UCSD-AML1 (cell line): ENCODE results near the gene NECTIN4.

Source experiments
- DNase-seq: peaks from one replicate; lab custom pipeline; 2025; ENCODE audit not compliant: unreplicated experiment; lab: John Stamatoyannopoulos, UW

NECTIN4 gene

DNA sequence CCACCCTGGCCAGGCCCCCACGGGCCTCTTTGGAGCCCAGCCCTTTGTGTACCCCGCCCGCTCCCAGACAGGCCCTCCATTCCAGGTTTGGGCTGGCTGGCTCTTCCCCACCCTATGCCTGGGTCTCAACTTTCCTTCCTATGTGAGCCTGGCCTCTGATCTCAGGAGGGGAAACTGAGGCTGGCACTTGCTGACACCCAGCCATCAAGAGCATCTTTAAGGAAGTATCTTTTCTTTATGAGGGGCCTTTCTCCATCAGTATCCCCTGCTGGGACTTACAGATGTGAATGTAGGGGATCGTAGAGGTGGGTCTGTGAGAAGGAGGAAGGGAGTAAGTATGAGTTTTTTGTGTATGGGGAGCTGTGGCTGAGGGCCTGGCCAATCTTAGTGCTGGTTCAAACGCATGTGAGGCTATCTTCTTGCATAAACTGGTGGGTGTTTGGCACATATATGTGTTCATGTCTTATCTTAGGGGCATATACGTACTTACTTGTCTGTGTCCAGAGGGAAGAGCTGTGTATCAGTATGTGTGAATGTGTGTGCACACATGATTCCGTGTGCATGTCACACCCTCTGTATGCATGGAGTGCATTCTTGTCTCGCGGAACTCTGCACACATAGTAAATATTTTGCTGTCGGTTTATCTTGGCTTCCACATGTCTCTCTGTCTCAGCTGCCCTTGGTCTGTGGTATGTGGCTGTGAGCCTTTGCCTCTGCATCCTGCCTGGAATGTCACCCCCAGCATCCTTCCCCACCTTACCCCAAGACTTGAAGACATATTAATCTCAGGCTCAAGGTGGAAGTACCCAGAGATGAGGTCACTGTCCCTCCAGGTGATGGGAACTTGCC, 5.4 kb downstream of the NECTIN4 start:
- DNase-seq: no peak

DNA sequence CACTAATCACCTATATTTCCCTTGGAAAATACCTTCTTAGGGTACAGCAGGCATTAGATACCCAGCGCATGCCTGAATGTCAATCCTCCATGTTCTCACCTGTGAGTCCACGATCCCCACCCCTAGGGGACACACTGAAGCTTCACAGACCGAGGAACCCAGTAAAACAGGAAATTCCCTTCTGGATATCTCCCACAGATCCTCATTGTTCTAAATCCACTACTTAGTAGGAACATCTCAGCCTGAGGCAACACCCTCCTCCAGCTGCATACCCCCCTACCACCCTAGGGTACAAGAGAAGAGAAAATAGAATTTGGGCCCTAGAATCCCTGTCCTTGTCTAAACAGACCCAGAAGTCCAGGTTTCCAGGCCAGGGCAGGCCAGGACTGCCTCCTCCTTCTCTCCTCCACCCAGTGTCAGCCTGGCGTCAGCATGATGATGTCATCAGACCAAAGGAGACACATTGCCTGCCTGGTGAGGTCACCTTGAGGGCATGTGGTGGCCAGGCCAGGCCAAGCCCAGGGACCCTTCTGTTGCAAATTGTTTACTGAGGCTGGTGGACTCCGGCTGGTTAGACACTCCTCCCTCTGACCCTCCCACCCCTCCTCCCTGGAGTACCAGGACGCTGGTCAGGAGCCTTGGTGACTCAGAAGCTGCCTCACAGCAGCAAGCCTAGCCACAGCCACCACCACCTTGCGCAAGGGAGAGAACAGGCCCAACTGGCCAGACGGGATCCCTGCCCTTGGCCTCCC, 6.2 kb downstream of the NECTIN4 start:
- DNase-seq: peak; percentile 47

DNA sequence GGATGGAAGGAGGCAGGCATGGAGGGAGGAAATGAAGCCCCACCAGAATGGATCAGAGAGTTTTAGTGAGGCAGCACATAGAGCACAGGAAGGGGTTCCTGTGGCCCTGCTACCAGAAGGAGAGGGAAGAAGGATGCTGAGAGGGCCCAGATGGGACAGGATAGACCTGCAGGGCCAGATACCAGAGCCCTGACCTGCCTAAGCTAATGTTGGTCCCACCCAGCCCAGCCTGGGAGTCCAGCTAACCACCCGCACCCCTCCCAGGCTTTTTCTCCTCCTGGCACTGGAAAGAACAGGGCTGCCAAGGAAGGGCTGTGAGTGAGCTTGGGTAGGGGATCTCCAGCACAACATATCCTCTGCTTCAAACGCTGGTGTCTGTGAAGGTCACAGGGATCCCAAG, 6.9 kb downstream of the NECTIN4 start:
- no peak for DNase-seq

DNA sequence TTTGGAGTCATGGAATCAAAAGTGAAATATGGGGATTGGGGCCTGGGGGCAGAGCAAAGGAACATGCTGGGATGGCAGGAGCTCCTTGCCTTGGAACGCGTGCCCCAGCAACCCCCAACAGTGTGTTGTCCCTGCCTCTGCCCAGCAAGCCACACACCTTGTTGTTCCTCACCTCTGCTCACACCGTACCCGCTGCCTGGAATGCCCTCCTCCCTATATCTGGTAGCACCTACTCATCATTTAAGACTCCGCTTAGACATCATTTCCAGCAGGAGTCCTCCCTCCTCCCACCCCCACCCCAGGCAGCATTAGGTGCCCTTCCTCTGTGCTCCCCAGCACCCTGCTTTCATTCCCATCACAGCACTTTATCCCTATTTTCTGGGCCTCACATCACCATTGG, 7.8 kb downstream of the NECTIN4 start:
- DNase-seq: no peak

DNA sequence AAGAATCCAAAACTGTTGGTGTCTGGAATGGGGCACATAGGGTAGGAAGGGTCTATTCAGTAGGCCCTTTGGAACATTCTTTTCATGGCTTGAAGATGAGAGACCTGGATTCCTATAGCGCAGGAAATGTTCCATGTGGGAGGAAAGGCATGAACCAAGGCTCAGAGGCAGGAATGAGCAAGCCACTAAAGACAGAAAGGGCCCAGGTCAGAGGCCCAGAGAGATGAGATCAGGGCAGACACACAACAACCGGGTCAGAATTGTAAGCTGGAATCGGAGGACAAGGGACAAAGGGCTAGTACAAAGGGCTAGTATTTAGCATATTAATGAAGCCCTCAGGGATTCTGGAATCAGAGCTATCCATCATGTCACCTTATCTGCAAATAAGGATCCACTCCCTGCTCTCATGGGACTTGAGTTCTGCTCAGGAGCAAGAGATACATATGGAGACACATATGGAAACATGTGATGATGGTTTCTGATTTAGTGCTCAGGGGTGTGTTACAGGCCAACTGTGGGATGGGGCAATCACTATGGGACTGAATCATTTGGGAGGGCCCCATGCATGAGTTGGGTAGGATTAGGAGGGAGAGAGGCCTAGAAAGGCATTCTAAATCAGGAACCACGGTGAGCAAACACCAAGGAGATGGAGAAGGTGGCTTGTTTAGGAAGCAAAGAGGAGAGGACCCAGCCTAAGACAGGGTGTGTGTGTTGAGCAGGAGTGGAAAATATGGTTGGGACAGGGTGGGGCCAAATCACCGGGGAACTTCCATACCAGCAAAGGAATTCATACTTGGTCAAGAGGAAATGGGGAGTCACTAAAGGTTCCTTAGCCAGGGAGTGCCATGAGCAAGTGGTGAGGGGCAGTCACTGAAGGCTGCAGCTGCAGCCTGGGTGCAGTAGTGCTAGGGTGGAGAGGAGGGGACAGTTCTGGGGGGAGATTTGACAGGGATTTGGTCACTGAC, 8.6 kb downstream of the NECTIN4 start:
- DNase-seq: no peak

DNA sequence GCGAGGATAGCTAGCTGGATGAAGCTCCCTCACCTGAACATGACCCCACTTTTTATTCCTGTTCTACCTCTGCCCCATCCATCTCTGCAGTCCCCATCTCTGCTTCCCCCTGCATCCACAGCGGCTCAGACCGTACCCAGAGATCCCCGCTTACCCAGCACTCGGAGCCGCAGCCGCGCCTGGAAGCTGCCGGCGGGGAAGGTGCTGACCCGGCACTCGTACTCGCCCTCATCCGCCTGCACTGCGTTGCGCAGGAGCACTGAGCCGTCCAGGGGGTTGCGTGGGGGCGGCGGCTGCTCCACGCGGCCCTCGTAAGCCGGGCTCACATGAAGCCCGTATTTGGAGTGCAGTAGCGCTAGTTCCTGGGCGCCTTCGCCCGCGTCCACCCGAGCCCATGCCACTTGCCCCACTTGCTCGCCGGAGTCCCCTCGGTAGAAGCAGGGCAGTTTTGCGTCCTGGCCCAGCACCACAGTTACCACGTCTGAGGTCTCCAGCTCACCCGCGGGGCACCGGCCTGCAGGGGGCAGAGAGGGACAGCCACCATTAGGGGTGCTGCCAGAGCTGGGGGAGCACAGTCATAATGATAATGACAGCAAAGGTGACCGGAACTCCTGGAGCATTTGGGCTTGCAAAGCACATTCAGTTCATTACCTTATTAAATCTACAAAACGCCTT, 9.8 kb downstream of the NECTIN4 start:
- DNase-seq: no peak

DNA sequence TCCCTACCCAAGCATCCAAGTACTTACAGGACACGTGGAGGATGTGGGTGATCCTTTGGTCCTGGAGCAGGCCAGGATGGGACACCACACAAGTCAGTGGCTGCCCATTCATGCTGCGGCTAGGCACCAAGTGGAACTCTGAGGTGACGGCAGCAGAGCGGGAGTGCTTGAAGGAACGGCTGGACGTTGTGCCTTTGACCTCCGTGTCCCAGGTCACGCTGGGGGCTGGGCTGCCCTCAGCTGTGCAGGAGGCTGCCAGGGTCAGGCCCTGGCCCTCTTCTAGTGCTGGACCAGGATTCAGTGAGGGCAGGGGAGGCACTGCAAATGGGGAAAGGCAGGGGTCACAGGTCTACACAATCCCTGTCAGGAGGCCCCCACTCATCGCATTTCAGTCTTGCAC, 11.9 kb downstream of the NECTIN4 start:
- DNase-seq: no peak

DNA sequence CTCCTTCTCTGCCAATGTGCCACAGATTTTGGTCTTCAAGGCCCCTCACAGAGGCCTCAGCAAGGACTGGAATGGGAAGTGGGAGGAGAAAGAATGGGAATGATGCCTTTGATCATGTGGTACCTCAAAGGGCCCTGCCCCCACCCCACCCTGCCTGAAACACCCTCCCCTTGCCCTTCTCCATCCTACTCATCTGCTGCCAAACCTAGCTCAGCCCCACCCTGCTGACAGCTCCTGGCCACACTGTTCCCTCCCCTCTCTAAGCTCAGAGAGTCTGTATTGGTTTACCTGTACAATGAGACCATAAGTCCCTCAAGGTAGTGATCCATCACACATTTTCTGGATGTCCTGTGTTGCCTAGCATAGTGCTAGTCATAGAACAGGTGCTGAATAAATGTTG, 12.9 kb downstream of the NECTIN4 start:
- no peak for DNase-seq

DNA sequence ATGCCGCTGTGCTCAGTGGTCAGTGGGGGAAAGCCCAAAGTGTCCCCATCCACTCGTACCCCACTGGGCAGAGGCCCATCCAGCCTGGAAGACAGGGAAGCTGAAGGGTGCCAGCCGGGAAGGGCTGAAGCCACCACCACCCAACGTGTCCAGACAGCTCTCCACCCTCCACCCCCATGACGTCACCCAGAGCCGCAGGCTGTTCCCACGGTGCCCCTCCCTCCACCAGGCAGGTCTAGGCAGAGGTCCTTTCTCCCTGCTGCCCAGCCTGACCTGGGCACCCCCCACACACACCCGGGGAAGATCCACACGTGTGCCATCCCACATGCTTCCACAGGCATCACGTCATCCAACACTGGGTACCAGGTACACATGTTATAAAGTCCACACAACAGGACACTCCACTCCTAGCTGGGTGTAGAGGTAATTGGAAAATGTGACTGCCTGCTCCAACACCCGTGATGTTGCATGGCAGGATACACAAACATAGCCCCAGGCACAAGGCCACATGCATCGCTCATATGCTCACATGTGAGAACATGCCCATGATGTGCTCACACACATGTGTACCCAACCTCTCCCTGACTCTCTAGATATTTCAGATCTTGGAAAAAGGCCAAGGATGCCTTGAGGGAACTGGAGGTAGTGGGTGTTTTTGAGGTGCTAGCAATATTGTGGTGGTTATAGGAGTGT, 14.5 kb downstream of the NECTIN4 start:
- DNase-seq: no peak

DNA sequence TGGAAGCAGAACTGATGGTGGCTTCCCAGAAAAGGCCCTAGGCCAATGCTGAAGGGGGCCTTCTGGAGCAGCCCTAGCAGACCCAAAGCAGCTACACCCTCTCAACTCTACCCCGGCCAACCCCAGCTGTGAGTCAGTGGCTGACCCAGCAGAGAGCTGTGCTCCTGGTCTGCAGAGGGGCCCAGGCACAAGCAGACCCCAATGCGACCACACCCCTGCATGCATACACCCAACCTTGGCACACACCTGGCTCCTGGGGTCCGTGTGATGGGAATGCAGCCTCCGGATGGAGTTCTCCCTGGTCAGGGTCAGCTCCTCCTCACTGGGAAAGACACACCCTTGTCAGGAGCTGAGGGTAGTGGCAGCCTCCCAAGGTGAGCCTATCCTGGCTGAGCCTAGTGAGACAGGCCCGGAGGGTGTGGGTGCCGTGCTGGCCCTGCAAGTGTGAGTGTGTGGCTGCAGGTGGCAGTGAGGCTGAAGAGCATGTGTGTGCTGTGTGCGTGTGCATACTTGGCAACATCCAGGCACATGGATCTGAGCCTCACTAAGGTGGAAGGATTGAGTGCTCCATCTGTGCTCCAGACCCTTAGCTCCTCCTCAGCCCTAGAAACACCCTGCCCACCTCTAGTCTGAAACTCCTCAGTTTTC, 15.8 kb downstream of the NECTIN4 start:
- DNase-seq: no peak

DNA sequence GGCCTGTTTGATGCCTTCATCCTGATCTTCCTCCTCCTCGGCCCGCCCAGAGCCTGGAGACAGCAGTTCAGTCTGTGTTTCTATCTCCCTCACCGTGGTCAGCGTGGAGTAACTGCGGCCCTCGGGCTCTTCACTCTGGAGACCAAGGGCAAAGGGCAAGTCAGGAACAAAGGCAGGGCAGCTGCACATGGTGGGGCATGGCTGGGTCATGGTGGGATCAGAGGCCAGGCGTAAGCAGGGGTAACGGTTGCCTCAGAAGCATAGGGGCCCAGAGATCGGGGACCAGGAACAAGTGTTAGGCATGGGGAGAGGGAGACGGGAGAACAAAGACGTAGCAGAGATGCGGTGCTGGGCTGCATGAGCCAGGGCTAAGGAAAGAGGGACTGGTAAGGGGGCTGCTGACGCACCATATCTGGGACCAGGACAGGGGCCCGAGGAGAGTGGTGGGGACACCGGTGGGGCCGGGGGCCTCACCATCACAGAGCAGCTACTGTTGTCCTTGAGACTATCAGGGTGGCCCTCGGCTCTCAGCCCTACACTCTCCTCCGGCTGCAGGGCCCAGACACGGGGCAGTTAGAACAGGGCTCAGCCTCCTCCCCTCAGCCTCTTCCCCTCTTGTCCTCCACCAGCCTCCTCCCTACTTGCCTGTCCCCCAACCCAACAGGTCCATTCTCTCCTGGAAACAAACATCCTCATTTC, 16.5 kb downstream of the NECTIN4 start:
- DNase-seq: no peak

DNA sequence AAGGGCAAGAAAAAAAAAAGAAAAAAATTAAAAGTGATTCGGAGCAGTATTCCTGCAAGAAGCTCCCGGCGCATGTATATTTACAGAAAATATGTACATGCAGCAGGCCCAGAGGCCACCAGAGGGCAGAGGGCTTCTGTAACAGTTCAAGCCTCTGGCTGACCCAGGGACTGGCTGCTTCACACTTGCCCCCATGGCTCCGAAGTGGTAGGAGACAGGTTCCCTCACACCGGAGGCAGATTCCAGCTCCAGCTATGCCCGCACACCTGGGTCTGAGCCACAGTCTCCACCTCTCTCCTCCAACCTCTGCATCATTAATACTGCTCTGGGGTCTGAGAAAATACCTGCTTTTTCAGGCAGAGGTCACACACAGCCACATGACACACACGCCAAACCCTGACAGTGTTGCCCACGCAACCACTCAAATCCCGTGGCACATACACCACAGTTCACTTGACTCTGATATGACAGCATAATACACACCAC, 17.4 kb downstream of the NECTIN4 start:
- peak; percentile 67 for DNase-seq

DNA sequence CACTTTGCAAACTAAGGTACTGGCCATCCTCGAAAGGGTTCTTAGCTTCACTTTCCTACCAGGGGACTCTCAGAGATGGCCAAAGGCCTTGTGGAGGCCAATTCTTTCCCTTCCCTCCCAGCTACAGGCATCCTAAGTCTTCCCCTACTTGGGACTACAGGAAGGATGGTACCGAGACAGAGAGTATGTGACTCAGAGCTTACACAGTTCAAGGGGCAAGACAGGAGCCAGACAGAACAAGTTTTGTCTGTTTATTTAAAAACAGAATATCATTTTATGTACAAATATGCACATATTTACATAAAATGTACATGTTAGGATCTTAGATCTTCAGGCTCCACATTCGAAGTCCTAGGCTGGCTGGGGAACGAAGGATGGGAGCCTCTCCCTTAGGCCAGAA, 18.6 kb downstream of the NECTIN4 start:
- DNase-seq: no peak

DNA sequence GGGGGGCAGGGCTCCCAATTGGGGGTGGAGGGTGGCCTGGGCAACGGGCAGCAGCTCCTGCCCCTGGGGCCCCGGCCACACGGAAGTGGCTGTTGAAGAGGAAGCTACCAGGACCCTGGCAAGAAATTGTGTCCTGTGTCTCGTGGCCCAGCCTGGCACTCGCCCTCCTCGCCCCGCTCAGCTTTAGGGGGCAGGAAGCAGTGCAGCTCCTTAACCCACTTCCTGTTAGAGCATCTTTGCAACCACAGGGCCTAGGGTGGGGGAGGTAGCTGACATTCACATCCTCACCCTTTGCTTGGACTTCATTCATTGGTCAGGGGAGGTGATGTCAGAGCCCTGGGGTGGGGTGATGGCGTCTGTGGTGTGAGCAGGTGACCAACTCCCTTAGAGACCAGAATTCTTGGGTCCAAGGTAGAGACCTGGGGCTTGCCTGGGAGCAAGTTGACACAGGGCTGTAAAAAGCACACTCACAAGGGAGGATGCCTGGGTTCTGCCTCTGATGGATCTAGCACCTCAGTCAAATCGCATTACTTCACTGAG, 19.6 kb downstream of the NECTIN4 start, which contains the start of gene ARHGAP30:
TSS of gene ARHGAP30 (minus strand) at position 161 of the 540 bp plus-strand sequence. CDS start 267 bp downstream, outside the sequence.
- DNase-seq: peak; percentile 89

DNA sequence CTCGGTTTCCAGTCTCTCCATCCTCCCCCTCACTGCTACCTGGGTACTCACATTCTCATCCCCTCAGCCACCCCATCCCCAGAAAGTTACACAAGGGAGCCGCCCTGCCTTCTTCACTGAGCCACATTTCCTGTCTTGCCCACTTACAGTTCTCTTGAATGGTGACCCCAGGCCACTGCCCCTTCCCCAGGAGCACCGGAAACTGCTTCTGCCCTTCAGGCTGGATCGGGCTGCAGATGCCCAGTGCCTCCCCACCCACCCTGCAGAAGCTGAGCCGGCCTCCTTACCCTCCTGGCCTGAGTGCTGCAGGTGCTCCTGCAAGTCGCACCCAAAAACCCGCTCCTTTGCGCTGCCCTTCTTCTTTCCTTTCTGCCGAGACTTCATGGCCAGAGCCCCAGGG, 20.1 kb downstream of the NECTIN4 start:
- DNase-seq: no peak

DNA sequence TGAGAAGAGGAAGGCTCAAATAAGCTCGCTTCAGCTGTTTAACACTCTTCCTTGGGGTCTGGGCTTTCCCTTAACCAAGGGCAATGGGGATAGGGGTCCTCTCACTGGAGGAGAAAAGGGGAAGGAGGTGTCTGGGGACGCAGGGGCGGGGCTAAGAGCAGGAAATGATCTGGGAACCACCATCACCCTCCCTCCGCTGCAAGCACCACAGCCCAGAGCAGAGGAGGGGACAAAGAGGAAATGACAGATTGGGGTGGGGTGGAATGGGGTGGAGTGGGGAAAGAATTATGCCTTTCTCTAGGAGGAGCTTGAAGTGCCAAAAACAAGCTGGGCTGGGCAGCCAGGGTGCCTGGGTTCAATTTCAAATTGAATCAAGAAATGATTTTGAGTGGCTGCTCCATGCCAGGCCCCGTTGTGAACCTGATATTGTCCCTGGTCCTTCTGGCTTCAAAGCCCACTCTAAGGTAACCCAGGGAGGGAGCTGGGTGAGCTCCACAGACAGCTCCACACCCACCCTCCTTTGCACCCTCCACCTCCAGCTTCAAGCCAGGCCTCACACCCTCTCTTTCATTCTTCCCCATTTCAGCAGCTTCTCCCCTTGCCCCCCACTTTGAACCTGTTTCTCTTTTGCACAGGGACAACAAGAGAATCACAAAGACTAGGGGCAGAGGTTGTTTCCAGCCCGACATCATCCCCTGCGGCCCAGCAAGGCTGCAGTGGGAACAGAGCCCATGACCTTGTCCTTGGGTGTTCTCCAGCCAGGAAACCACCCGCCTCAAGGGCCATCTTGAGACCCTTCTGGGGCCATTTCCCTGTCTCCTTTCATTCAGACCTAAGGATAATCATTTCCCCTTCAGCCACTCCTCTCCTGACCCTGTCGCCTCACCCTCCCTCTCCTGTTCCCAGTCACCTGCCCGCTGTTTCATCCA, 20.8 kb downstream of the NECTIN4 start:
- peak; percentile 87 for DNase-seq

DNA sequence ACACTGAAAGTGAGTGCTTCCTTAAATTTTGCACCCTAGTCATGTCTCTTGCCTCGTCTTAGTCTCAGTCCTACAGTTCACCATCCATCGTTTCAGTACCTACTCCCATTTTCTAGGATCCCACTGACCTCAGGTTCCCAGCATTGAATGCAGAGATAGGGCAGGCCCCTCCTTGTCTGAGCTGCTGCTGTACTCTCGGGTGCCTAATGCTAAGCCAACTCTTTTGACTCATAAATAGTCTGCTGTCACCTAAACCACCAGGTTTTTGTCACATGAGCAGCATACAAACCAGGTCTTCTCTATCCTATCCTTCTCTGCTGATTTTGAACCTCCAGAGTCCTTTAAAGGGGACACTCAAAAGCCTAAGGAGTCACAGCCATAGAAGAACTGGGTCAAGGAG, 22.7 kb downstream of the NECTIN4 start:
- no peak for DNase-seq
